Measurements from ENCODE around the gene FGD5. TPM values are rescaled to one million over a fixed set of nuclear protein-coding genes. Genes with fewer than 3 reads are reported as not detected.

Gene FGD5
- total and polyA plus RNA-seq, 3 donors from 2014 or later = 14.4 to 17.8 (median 15.6) TPM

GRCh38 chr3:14787630-14788029 is 31.1 kb upstream of the FGD5 start:
- H3K4me3 ChIP-seq = no peak overlapping the region
- H3K36me3 ChIP-seq (ENCODE audit: low read depth, missing control alignments) = no peaks in the 10 kb centered on the region
- H3K27me3 ChIP-seq = no peaks in the 10 kb centered on the region
- TF ChIP-seq, protein P1, sequence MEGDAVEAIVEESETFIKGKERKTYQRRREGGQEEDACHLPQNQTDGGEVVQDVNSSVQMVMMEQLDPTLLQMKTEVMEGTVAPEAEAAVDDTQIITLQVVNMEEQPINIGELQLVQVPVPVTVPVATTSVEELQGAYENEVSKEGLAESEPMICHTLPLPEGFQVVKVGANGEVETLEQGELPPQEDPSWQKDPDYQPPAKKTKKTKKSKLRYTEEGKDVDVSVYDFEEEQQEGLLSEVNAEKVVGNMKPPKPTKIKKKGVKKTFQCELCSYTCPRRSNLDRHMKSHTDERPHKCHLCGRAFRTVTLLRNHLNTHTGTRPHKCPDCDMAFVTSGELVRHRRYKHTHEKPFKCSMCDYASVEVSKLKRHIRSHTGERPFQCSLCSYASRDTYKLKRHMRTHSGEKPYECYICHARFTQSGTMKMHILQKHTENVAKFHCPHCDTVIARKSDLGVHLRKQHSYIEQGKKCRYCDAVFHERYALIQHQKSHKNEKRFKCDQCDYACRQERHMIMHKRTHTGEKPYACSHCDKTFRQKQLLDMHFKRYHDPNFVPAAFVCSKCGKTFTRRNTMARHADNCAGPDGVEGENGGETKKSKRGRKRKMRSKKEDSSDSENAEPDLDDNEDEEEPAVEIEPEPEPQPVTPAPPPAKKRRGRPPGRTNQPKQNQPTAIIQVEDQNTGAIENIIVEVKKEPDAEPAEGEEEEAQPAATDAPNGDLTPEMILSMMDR (IDR thresholded peaks at IDR 0.05) = no peak
- no peak for TF ChIP-seq POLR2A (IDR thresholded peaks at IDR 0.05)
- no peaks in the 10 kb centered on the region for H3K9me3 ChIP-seq
- no peaks in the 10 kb centered on the region for H3K4me1 ChIP-seq
- H3K27ac ChIP-seq = no peak overlapping the region
- no peak for DNase-seq
- WGBS, 2 donors = 69 to 71% methylated on average over 7 of the region's 7 CpGs
- intact Hi-C loops (cut with DNase I; ENCODE audit: low total_unique reads) = no loop called here

GRCh38 chr3:14788644-14789043 is 30.1 kb upstream of the FGD5 start:
- WGBS, 2 donors = 93 to 96% methylated on average over 7 of the region's 7 CpGs
- Histone ChIP-seq H3K4me1 (no peaks in the 10 kb centered on the region), H3K36me3 (ENCODE audit: low read depth, missing control alignments) (no peaks in the 10 kb centered on the region), H3K27ac (no peak overlapping the region), H3K4me3 (no peak overlapping the region), H3K9me3 (no peaks in the 10 kb centered on the region), H3K27me3 (no peaks in the 10 kb centered on the region)
- DNase-seq = no peak
- intact Hi-C loops (cut with DNase I; ENCODE audit: low total_unique reads) = no loop called here
- TF ChIP-seq, protein P1 (IDR thresholded peaks at IDR 0.05) = no peak
- TF ChIP-seq POLR2A (IDR thresholded peaks at IDR 0.05) = no peak

DNA sequence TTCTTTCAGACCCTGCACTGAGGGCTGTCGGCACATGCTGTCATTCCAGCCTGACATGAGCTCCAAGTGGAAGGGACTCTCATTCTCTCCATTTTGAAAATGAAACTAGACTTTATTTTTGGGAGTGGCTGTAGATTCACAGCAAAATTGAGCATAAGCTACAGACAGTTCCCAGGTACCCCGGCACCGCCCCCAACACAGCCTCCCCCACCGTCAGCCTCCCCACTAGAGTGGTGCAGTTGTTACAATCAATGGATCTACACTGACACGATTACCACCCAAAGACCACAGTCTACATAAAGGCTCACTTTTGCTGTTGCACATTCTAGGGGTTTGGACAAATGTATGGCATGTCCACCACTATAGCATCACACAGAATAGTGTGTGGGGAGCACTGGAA is 29.5 kb upstream of the FGD5 start:
- DNase-seq = no peak
- H3K36me3 ChIP-seq (ENCODE audit: low read depth, missing control alignments) = no peaks in the 10 kb centered on the region
- no peaks in the 10 kb centered on the region for H3K9me3 ChIP-seq
- no peaks in the 10 kb centered on the region for H3K27me3 ChIP-seq
- no peak for TF ChIP-seq POLR2A (IDR thresholded peaks at IDR 0.05)
- TF ChIP-seq, protein P1 (IDR thresholded peaks at IDR 0.05) = no peak
- H3K27ac ChIP-seq = no peak overlapping the region
- no peak overlapping the region for H3K4me3 ChIP-seq
- WGBS, 2 donors = 72 to 87% methylated on average over 4 to 5 of the region's 5 CpGs
- H3K4me1 ChIP-seq = no peaks in the 10 kb centered on the region
- intact Hi-C loops (cut with DNase I; ENCODE audit: low total_unique reads) = no loop called here

GRCh38 chr3:14789640-14790285 is 29.0 kb upstream of the FGD5 start:
- no peak for TF ChIP-seq POLR2A (IDR thresholded peaks at IDR 0.05)
- TF ChIP-seq, protein P1 (IDR thresholded peaks at IDR 0.05) = no peak
- H3K4me3 ChIP-seq = no peak overlapping the region
- no peaks in the 10 kb centered on the region for H3K27me3 ChIP-seq
- H3K4me1 ChIP-seq = no peaks in the 10 kb centered on the region
- H3K36me3 ChIP-seq (ENCODE audit: low read depth, missing control alignments) = no peaks in the 10 kb centered on the region
- no peaks in the 10 kb centered on the region for H3K9me3 ChIP-seq
- intact Hi-C loops (cut with DNase I; ENCODE audit: low total_unique reads) = loop anchor here (10.0 kb wide), 1 partner anchor 125 kb away; no protein-coding TSS in a partner anchor
- WGBS, 2 donors = 68 to 80% methylated on average over 10 of the region's 10 CpGs
- H3K27ac ChIP-seq = no peak overlapping the region
- no peak for DNase-seq
